Ovary (tissue), 9 donors: ENCODE measurements around the gene EYS. TPM values are rescaled to one million over a fixed set of nuclear protein-coding genes. Genes with fewer than 3 reads are reported as not detected.

Experiments used
- DNase-seq, 5 donors: peaks; one replicate each; pipeline ENCODE4 v3.0.0-alpha.2; 2019 to 2020
- H3K27ac ChIP-seq, 2 donors: fragments of 200-600 bp; one replicate each; pipeline versions ENCODE4 v1.5.1 to v1.8.0; 2019 to 2022
- H3K27me3 ChIP-seq: fragments of 200-600 bp; one replicate; pipeline ENCODE4 v1.8.0; 2022
- H3K36me3 ChIP-seq: fragments of 200-600 bp; sonication (generic); one replicate; pipeline ENCODE4 v1.5.1; 2019
- H3K4me1 ChIP-seq: one replicate; pipeline ENCODE4 v1.8.1; 2013; ENCODE audit warnings: mild to moderate bottlenecking, moderate library complexity; ENCODE audit not compliant: insufficient read depth
- H3K4me3 ChIP-seq: fragments of 200-600 bp; sonication (generic); one replicate; pipeline ENCODE4 v1.5.1; 2017
- H3K9me3 ChIP-seq, 2 donors: fragments of 200-600 bp in 1 of 2; sonication (generic) in 1 of 2; one replicate each; pipeline versions ENCODE4 v1.5.1 to v1.8.1; 2013 to 2019; ENCODE audit warnings: mild to moderate bottlenecking in 1 of 2, moderate library complexity in 1 of 2
- EP300 ChIP-seq: sonication (generic); formaldehyde crosslinking; IDR thresholded peaks from one replicate; pipeline ENCODE4 v1.6.1; 2017; ENCODE audit warnings: antibody characterized with exemption
- POLR2A ChIP-seq: fragments of 450-650 bp; IDR thresholded peaks from one replicate; pipeline ENCODE4 v1.6.1; 2017; ENCODE audit warnings: antibody characterized with exemption, mild to moderate bottlenecking, moderate library complexity
- WGBS, 3 donors: extraction: QIAGEN DNeasy Blood & Tissue Kit in 1 of 3; methylation state at CpG; one replicate each; pipeline versions ENCODE4 v1.1.5 to v1.1.7; 2013 to 2017; 5-methylcytosine and 5-hydroxymethylcytosine counted together
- intact Hi-C, 4 donors: fragments of 100-400 bp; cut with DNase I; formaldehyde crosslinking; loops; one replicate each; pipeline versions ENCODE4 v1.11.0 to v1.15.1; 2022 to 2023
- polyA plus RNA-seq, 2 donors: library from polyadenylated mRNA; stranded (reverse); fragments of 200-250 nt in 1 of 2; fragments of 350-450 nt in 1 of 2; fragmentation: Illumina TruSeq in 1 of 2; extraction: RNeasy Lipid Tissue Mini Kit (QIAGEN cat#74804) in 1 of 2; gene quantifications; one replicate each; pipeline ENCODE4 v1.2.3, GENCODE V29; 2013 to 2014
- total RNA-seq, 7 donors: library from RNA; depleted of rRNA in 2 of 7; stranded (reverse); fragments of >200 nt in 2 of 7; fragmentation: NEBNext Ultra II Directional in 3 of 7; extraction: Animal tissue kit (Norgen Biotek cat#: 25700) in 3 of 7; gene quantifications; one replicate each; pipeline versions ENCODE4 v1.1.0 to v1.2.4, GENCODE V29; 2016 to 2023
- TF ChIP-seq, protein P1 (sequence below), 3 donors: fragments of 450-650 bp in 2 of 3; fragments of 200-600 bp in 1 of 3; IDR thresholded peaks; one replicate each; pipeline versions ENCODE4 v1.5.1 to v1.8.0; 2016 to 2022; ENCODE audit warnings: antibody characterized with exemption in 3 of 3, mild to moderate bottlenecking in 1 of 3
- donor health status: DM: no; HTN: no; CAD: no; lungs with moderate emphysema.
- donor health status: DM: no; HTN: no; CAD: no.
- donor health status: Bipolar disorder and iron deficiency.
- donor health status: DM: yes; HTN: yes; CAD: no.
- donor health status: DM: no; HTN: no; CAD: no.
- donor health status: DM: yes; HTN: yes; CAD: no.

The EYS gene
- total and polyA plus RNA-seq, 9 donors: under 0.01 to 0.03 (median 0.01) TPM; not detected in 6

GRCh38 chr6:65091561-65091960, 615.5 kb downstream of the EYS start:
- no peaks in the 10 kb centered on the region for H3K4me1 ChIP-seq
- H3K9me3 ChIP-seq: no peaks in the 10 kb centered on the region
- H3K4me3 ChIP-seq: no peak overlapping the region
- no peaks in the 10 kb centered on the region for H3K36me3 ChIP-seq
- TF ChIP-seq EP300 (no peak), POLR2A (no peak)
- TF ChIP-seq, protein P1, sequence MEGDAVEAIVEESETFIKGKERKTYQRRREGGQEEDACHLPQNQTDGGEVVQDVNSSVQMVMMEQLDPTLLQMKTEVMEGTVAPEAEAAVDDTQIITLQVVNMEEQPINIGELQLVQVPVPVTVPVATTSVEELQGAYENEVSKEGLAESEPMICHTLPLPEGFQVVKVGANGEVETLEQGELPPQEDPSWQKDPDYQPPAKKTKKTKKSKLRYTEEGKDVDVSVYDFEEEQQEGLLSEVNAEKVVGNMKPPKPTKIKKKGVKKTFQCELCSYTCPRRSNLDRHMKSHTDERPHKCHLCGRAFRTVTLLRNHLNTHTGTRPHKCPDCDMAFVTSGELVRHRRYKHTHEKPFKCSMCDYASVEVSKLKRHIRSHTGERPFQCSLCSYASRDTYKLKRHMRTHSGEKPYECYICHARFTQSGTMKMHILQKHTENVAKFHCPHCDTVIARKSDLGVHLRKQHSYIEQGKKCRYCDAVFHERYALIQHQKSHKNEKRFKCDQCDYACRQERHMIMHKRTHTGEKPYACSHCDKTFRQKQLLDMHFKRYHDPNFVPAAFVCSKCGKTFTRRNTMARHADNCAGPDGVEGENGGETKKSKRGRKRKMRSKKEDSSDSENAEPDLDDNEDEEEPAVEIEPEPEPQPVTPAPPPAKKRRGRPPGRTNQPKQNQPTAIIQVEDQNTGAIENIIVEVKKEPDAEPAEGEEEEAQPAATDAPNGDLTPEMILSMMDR (IDR thresholded peaks at IDR 0.05): no peak
- H3K27me3 ChIP-seq: no peaks in the 10 kb centered on the region
- DNase-seq: no peak
- H3K27ac ChIP-seq: no peak overlapping the region
- 93 to 96% (median 94%) methylated on average over 8 of the region's 8 CpGs for WGBS, 3 donors
- intact Hi-C loops: no loop called here

GRCh38 chr6:65088575-65088974, 618.5 kb downstream of the EYS start:
- intact Hi-C loops: no loop called here
- WGBS, 3 donors: 95 to 97% (median 96%) methylated on average over 3 of the region's 3 CpGs
- DNase-seq: no peak
- TF ChIP-seq POLR2A (no peak), EP300 (no peak)
- TF ChIP-seq, protein P1 (IDR thresholded peaks at IDR 0.05): no peak
- Histone ChIP-seq H3K4me1 (no peaks in the 10 kb centered on the region), H3K9me3 (no peaks in the 10 kb centered on the region), H3K36me3 (no peaks in the 10 kb centered on the region), H3K27me3 (no peaks in the 10 kb centered on the region), H3K27ac (no peak overlapping the region), H3K4me3 (no peak overlapping the region)

DNA sequence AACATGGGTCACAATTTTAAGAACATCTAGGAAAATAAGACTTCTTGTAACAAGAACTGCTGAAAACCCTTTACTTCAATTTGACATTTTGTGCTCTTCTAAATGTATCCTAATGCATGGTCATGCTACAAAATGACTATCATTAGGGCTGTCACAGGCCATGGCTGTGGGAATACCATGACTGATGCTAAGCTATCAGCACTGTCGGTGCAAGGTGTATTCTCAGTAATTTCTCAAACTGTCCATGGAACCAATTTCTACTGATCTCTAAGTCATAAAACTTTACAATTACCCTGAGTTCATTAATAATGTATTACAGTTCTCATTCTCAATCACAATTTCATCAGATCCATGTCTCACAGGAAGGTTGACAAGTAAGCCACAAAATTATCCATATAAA, 625.3 kb downstream of the EYS start:
- Histone ChIP-seq H3K27ac (no peak overlapping the region), H3K4me1 (no peaks in the 10 kb centered on the region), H3K9me3 (no peaks in the 10 kb centered on the region), H3K4me3 (no peak overlapping the region), H3K27me3 (no peaks in the 10 kb centered on the region), H3K36me3 (no peaks in the 10 kb centered on the region)
- 100% methylated on average over 1 of the region's 1 CpG for WGBS, 3 donors
- intact Hi-C loops: no loop called here
- TF ChIP-seq, protein P1 (IDR thresholded peaks at IDR 0.05): no peak
- no peak for TF ChIP-seq POLR2A
- no peak for TF ChIP-seq EP300
- no peak for DNase-seq

GRCh38 chr6:65075705-65076230, 631.3 kb downstream of the EYS start:
- Histone ChIP-seq H3K4me3 (no peak overlapping the region), H3K36me3 (no peaks in the 10 kb centered on the region), H3K4me1 (no peaks in the 10 kb centered on the region), H3K9me3 (no peaks in the 10 kb centered on the region), H3K27ac (no peak overlapping the region), H3K27me3 (no peaks in the 10 kb centered on the region)
- TF ChIP-seq POLR2A (no peak), EP300 (no peak)
- TF ChIP-seq, protein P1 (IDR thresholded peaks at IDR 0.05): no peak
- intact Hi-C loops: no loop called here
- DNase-seq: no peak
